GM12892 (cell line): Measurements from ENCODE around the gene SH2D5.

Source experiments
- POLR2A ChIP-seq: IDR thresholded peaks from 2 replicates; pipeline ENCODE4 v1.6.1; 2011; ENCODE audit warnings: low read depth, low read length, control low read depth
- POLR2AphosphoS5 ChIP-seq: IDR thresholded peaks from 2 replicates; pipeline ENCODE4 v1.6.1; 2011; ENCODE audit warnings: low read depth, low read length, control low read depth

- TF ChIP-seq POLR2A (no peak), POLR2AphosphoS5 (no peak)
Measured at GRCh38 chr1:20770314-20771087, 38.0 kb upstream of the SH2D5 start.
